Anterior cingulate cortex (tissue), 58 donors: Measurements from ENCODE around the gene ULBP3.
"Not testable (repeated sequence)": the region's sequence is repeated elsewhere in the genome, so short reads cannot be mapped to it uniquely, and the experiment has no call there.

Experiments
- DNase-seq, 58 donors: peaks; one replicate each; lab custom pipeline; 2025; lab: John Stamatoyannopoulos, UW

The ULBP3 gene

GRCh38 chr6:150018846-150019580, 49.9 kb downstream of the ULBP3 start:
- DNase-seq = no peak

GRCh38 chr6:150017186-150017521, 51.8 kb downstream of the ULBP3 start:
- DNase-seq = not testable (repeated sequence)

- DNase-seq = peak in 48 of 58 donors; percentile 8 to 85 (median 50)
These were observed 52.4 kb downstream of the ULBP3 start for GRCh38 chr6:150016324-150017185.

GRCh38 chr6:150015281-150016001, 53.5 kb downstream of the ULBP3 start:
- DNase-seq = not testable (repeated sequence)

GRCh38 chr6:150014623-150015280, 54.2 kb downstream of the ULBP3 start:
- not testable (repeated sequence) for DNase-seq

- not testable (repeated sequence) for DNase-seq
These were observed 54.9 kb downstream of the ULBP3 start for GRCh38 chr6:150013785-150014622.

GRCh38 chr6:150012846-150013784, 55.8 kb downstream of the ULBP3 start:
- not testable (repeated sequence) for DNase-seq
